ENCODE data around the gene SEMA5B.

The SEMA5B gene

GRCh38 chr3:122936986-122937385 lies 90.6 kb downstream of the SEMA5B start:
- H3K4me3 ChIP-seq (ENCODE audit: low read length): no peak overlapping the region
- no peak for DNase-seq (ENCODE audit: low read depth)
- TF ChIP-seq, protein P1, sequence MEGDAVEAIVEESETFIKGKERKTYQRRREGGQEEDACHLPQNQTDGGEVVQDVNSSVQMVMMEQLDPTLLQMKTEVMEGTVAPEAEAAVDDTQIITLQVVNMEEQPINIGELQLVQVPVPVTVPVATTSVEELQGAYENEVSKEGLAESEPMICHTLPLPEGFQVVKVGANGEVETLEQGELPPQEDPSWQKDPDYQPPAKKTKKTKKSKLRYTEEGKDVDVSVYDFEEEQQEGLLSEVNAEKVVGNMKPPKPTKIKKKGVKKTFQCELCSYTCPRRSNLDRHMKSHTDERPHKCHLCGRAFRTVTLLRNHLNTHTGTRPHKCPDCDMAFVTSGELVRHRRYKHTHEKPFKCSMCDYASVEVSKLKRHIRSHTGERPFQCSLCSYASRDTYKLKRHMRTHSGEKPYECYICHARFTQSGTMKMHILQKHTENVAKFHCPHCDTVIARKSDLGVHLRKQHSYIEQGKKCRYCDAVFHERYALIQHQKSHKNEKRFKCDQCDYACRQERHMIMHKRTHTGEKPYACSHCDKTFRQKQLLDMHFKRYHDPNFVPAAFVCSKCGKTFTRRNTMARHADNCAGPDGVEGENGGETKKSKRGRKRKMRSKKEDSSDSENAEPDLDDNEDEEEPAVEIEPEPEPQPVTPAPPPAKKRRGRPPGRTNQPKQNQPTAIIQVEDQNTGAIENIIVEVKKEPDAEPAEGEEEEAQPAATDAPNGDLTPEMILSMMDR (conservative IDR thresholded peaks at IDR 0.05; ENCODE audit: low read depth, low read length): no peak

DNA sequence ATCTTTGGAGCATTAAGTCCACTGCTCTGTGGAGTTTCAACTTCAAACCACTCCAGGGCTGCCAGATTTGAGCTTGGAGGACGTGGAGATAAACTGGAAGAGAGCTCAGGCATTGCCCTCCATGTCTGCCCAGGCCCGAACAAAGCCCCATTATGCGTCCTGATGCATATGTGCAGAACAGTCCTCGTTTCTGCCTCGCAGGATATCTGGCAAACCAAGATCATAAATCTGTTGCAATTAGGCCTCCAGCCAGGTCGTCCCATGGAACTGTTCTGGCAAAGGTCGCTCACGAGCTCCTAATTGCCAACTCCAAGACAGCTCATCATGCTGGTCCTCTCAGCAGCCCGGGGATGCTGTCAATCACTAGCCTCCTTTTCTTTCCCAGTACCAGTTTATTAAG lies 91.2 kb downstream of the SEMA5B start:
- no peak overlapping the region for H3K4me3 ChIP-seq (ENCODE audit: low read length)
- DNase-seq (ENCODE audit: low read depth): no peak
- TF ChIP-seq, protein P1 (conservative IDR thresholded peaks at IDR 0.05; ENCODE audit: low read depth, low read length): no peak

GRCh38 chr3:122934251-122934650 lies 93.3 kb downstream of the SEMA5B start:
- no peak for DNase-seq (ENCODE audit: low read depth)
- TF ChIP-seq, protein P1 (conservative IDR thresholded peaks at IDR 0.05; ENCODE audit: low read depth, low read length): no peak
- no peak overlapping the region for H3K4me3 ChIP-seq (ENCODE audit: low read length)

DNA sequence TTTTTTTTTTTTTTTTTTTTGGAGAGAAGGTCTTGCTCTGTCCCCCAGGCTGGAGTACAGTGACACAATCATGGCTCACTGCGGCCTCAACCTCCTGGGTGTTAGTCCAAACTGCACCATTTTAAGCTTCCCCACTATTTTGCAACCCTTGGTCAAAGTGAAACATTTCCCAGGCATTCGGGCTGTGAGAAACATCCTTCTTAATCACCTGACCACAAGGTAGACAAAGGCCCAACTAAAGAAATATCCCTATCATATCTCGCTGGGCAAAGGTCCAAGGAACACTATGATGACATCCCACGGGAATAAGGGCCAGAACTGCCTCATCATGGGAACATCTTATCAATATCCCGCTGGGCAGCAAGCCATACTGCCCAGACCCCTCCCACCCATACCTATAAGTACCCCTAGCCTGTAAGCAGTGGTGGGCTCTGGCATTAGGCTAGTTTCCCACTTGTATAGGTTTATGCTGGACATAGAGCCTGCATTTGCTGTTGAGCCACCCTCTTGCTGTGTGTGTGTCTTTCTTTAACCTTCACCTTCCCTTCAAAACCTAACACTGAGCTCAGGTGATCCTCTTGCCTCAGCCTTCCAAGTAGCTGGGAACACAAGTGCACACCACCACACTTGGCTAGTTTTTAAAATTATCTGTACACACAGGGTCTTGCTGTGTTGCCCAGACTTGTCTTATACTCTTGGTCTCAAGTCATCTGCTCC lies 95.2 kb downstream of the SEMA5B start:
- DNase-seq (ENCODE audit: low read depth): no peak
- H3K4me3 ChIP-seq (ENCODE audit: low read length): no peak overlapping the region
- TF ChIP-seq, protein P1 (conservative IDR thresholded peaks at IDR 0.05; ENCODE audit: low read depth, low read length): no peak

GRCh38 chr3:122931636-122932035 lies 95.9 kb downstream of the SEMA5B start:
- DNase-seq (ENCODE audit: low read depth): no peak
- TF ChIP-seq, protein P1 (conservative IDR thresholded peaks at IDR 0.05; ENCODE audit: low read depth, low read length): no peak
- H3K4me3 ChIP-seq (ENCODE audit: low read length): no peak overlapping the region

- no peak for DNase-seq (ENCODE audit: low read depth)
- TF ChIP-seq, protein P1 (conservative IDR thresholded peaks at IDR 0.05; ENCODE audit: low read depth, low read length): no peak
- no peak overlapping the region for H3K4me3 ChIP-seq (ENCODE audit: low read length)
These were observed 97.2 kb downstream of the SEMA5B start for GRCh38 chr3:122930063-122930997.

Measured in retinal pigment epithelial cell (primary cell).